ENCODE measurements around the gene WDR35.

The WDR35 gene

DNA sequence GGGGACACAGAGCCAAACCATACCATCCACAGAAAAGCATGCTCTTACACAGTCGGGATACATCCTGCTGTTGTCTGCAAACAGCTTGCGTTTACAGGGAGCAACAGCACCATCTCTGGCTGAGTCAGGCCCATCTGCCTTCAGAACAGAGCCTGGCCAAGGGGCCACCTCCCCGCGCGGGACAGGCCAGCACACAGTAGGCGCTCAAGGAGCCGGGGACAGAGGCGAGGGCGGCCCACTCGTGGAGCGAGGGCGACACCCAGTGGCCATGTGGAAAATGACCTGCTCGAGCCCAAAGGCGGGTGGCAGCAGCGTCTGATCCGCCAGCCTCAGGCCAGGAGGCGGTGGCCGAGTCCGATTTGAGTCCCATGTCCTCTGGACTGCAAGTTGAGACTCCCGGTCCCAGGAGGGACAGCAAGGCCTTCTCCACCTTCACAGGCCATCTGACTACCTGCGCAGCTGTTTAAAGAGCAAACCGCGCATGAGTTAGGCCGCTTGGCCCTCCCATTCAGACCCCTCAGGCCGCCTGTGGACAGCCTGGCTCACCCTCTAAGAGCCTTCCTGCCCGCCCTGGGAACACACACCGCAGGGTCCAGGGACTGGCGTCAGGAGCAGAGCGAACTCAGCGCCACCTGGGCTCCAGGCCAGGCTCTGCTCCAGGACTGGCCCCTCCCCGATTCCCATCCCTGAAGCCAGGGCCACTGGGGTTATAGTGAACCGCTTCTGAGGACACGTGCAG lies 126.4 kb downstream of the WDR35 start:
- TF ChIP-seq, protein P1, sequence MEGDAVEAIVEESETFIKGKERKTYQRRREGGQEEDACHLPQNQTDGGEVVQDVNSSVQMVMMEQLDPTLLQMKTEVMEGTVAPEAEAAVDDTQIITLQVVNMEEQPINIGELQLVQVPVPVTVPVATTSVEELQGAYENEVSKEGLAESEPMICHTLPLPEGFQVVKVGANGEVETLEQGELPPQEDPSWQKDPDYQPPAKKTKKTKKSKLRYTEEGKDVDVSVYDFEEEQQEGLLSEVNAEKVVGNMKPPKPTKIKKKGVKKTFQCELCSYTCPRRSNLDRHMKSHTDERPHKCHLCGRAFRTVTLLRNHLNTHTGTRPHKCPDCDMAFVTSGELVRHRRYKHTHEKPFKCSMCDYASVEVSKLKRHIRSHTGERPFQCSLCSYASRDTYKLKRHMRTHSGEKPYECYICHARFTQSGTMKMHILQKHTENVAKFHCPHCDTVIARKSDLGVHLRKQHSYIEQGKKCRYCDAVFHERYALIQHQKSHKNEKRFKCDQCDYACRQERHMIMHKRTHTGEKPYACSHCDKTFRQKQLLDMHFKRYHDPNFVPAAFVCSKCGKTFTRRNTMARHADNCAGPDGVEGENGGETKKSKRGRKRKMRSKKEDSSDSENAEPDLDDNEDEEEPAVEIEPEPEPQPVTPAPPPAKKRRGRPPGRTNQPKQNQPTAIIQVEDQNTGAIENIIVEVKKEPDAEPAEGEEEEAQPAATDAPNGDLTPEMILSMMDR (conservative IDR thresholded peaks at IDR 0.05), result peak; percentile 90
- H3K27ac ChIP-seq, result peak overlapping the region; percentile 35; the same call in 1 of the 2 replicates

DNA sequence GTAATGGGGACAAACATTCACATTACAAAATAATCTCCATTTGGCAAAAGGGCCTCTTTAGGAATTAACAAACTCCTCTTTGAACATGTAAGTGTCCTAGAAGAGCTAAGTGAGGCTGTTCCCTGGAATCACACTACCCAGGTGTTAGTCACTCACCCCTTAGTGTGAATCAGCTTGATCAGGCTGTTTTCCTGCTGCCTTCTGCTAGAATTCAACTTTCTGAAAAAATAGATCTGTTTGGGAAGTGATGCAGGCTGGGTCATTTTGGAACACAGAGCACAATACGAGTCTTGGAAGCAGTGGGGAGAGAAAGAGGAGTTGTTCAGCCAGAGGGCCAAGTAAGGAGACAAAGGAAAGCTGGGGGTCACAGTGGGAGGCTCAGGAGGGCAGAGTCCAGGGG lies 128.1 kb downstream of the WDR35 start:
- H3K27ac ChIP-seq, result no peak overlapping the region
- TF ChIP-seq, protein P1 (conservative IDR thresholded peaks at IDR 0.05), result no peak
